Islet precursor cell (in vitro differentiated cells): ENCODE results near the gene ZNF343.
"Not testable (repeated sequence)": the region's sequence is repeated elsewhere in the genome, so short reads cannot be mapped to it uniquely, and the experiment has no call there.

Experiments used
- DNase-seq: peaks from one replicate; pipeline ENCODE4 v3.0.0-alpha.2; 2018

Gene ZNF343

GRCh38 chr20:2508631-2509467 is at the start of gene ZNF343:
Gene ZNF343 (minus strand): TSS chr20:2508915. CDS start chr20:2493895, 15,020 bp downstream.
- peak; percentile 89 for DNase-seq

- DNase-seq, result no peak
Observed at GRCh38 chr20:2557873-2558580, 49.3 kb upstream of the ZNF343 start.

- no peak for DNase-seq
Observed at GRCh38 chr20:2545594-2545993, 36.9 kb upstream of the ZNF343 start.

GRCh38 chr20:2544211-2544610 is 35.5 kb upstream of the ZNF343 start:
- no peak for DNase-seq

- DNase-seq, result no peak
Observed at GRCh38 chr20:2542361-2542760, 33.6 kb upstream of the ZNF343 start.

GRCh38 chr20:2541940-2542339 is 33.2 kb upstream of the ZNF343 start:
- no peak for DNase-seq

GRCh38 chr20:2538931-2539720 is 30.4 kb upstream of the ZNF343 start:
- no peak for DNase-seq

GRCh38 chr20:2538356-2538755 is 29.6 kb upstream of the ZNF343 start:
- no peak for DNase-seq

GRCh38 chr20:2537101-2537500 is 28.4 kb upstream of the ZNF343 start:
- no peak for DNase-seq

- no peak for DNase-seq
Observed at GRCh38 chr20:2536560-2536986, 27.9 kb upstream of the ZNF343 start, which contains the start of gene TMC2. Gene TMC2 (plus strand): TSS chr20:2536573. CDS start chr20:2536622, 49 bp downstream.

- no peak for DNase-seq
Observed at GRCh38 chr20:2535711-2536559, 27.2 kb upstream of the ZNF343 start.

GRCh38 chr20:2533118-2533517 is 24.4 kb upstream of the ZNF343 start:
- DNase-seq, result no peak

GRCh38 chr20:2528671-2529271 is 20.1 kb upstream of the ZNF343 start:
- DNase-seq, result no peak

- DNase-seq, result no peak
Observed at GRCh38 chr20:2527762-2528161, 19.0 kb upstream of the ZNF343 start.

GRCh38 chr20:2526218-2526583 is 17.5 kb upstream of the ZNF343 start:
- DNase-seq, result not testable (repeated sequence)

GRCh38 chr20:2524709-2525506 is 16.2 kb upstream of the ZNF343 start:
- DNase-seq, result peak; percentile 61

GRCh38 chr20:2523919-2524708 is 15.4 kb upstream of the ZNF343 start:
- peak; percentile 91 for DNase-seq

GRCh38 chr20:2522826-2523429 is 14.2 kb upstream of the ZNF343 start:
- not testable (repeated sequence) for DNase-seq
